HepG2 (cell line): ENCODE results near the gene NUDT9. TPM values are rescaled to one million over a fixed set of nuclear protein-coding genes. Genes with fewer than 3 reads are reported as not detected.

Experiments
- ATF2 ChIP-seq: sonication (generic); formaldehyde crosslinking; IDR thresholded peaks from 2 replicates; pipeline ENCODE4 v1.4.0; 2020; ENCODE audit warnings: missing genetic modification reagents
- CBX1 ChIP-seq: IDR thresholded peaks from one replicate; pipeline ENCODE4 v1.6.1; 2016; ENCODE audit warnings: antibody characterized with exemption, low read depth
- CBX2 ChIP-seq, 2 experiments: fragments of 200-600 bp in 1 of 2; sonication (generic); formaldehyde crosslinking in 1 of 2; IDR thresholded peaks; 2 replicates each; pipeline versions ENCODE4 v1.7.0 to v1.8.1; 2018 to 2022; ENCODE audit warnings: low read depth in 2 of 2, low read length in 1 of 2, mild to moderate bottlenecking in 1 of 2, missing genetic modification reagents in 1 of 2
- CSRNP2 ChIP-seq: sonication (generic); formaldehyde crosslinking; conservative IDR thresholded peaks from 2 replicates; pipeline ENCODE4 v1.8.0; 2022; ENCODE audit warnings: low read depth, missing genetic modification reagents
- HINFP ChIP-seq: sonication (generic); formaldehyde crosslinking; IDR thresholded peaks from 2 replicates; pipeline ENCODE4 v1.4.0; 2020; ENCODE audit warnings: low read depth, mild to moderate bottlenecking, missing genetic modification reagents
- HNRNPK ChIP-seq: fragments of 200-400 bp; formaldehyde crosslinking; IDR thresholded peaks from 2 replicates; pipeline ENCODE4 v1.6.1; 2018; ENCODE audit warnings: low read length, low read depth, moderate library complexity, mild to moderate bottlenecking; ENCODE audit not compliant: poor library complexity, severe bottlenecking
- KLF16 ChIP-seq, 2 experiments: sonication (generic) in 1 of 2; formaldehyde crosslinking in 1 of 2; IDR thresholded peaks; 2 replicates each; pipeline versions ENCODE4 v1.6.1 to v1.8.0; 2016 to 2023; ENCODE audit warnings: missing genetic modification reagents in 2 of 2, missing compliant biosample characterization in 1 of 2
- MXD1 ChIP-seq: sonication (generic); formaldehyde crosslinking; IDR thresholded peaks from 2 replicates; pipeline ENCODE4 v1.4.0; 2020; ENCODE audit warnings: mild to moderate bottlenecking, missing genetic modification reagents
- PBX3 ChIP-seq: sonication (generic); formaldehyde crosslinking; IDR thresholded peaks from 2 replicates; pipeline ENCODE4 v1.8.1; 2023; ENCODE audit warnings: missing genetic modification reagents, inconsistent platforms, borderline replicate concordance
- PLRG1 ChIP-seq: fragments of 450-650 bp; conservative IDR thresholded peaks from 2 replicates; pipeline ENCODE4 v1.6.1; 2016
- RAD21 ChIP-seq: fragments of 450-650 bp; formaldehyde crosslinking; IDR thresholded peaks from 2 replicates; pipeline ENCODE4 v1.5.0; 2020; ENCODE audit warnings: mild to moderate bottlenecking
- SP5 ChIP-seq: IDR thresholded peaks from 2 replicates; pipeline ENCODE4 v1.6.1; 2016; ENCODE audit warnings: low read depth, borderline replicate concordance
- SUZ12 ChIP-seq: fragments of 150-350 bp; IDR thresholded peaks from 2 replicates; pipeline ENCODE4 v1.6.1; 2014; ENCODE audit warnings: low read depth, low read length
- TFDP2 ChIP-seq: sonication (generic); formaldehyde crosslinking; IDR thresholded peaks from 2 replicates; pipeline ENCODE4 v1.4.0; 2020; ENCODE audit warnings: missing genetic modification reagents
- TMF1 ChIP-seq: sonication (generic); formaldehyde crosslinking; IDR thresholded peaks from 2 replicates; pipeline ENCODE4 v1.8.1; 2022; ENCODE audit warnings: low read depth, missing genetic modification reagents
- ZBTB7B ChIP-seq: sonication (generic); formaldehyde crosslinking; IDR thresholded peaks from 2 replicates; pipeline ENCODE4 v1.4.0; 2020; ENCODE audit warnings: missing genetic modification reagents
- ZNF24 ChIP-seq: fragments of 450-650 bp; IDR thresholded peaks from 2 replicates; pipeline ENCODE4 v1.6.1; 2017; ENCODE audit warnings: antibody characterized with exemption, mild to moderate bottlenecking
- ZNF33A ChIP-seq: sonication (generic); formaldehyde crosslinking; IDR thresholded peaks from 2 replicates; pipeline ENCODE4 v1.5.1; 2020; ENCODE audit warnings: missing genetic modification reagents, mild to moderate bottlenecking, moderate library complexity, borderline replicate concordance
- ZNF577 ChIP-seq: sonication (generic); formaldehyde crosslinking; IDR thresholded peaks from 2 replicates; pipeline ENCODE4 v1.4.0; 2020; ENCODE audit warnings: mild to moderate bottlenecking, low read depth, missing genetic modification reagents, borderline replicate concordance
- ZNF746 ChIP-seq: sonication (generic); formaldehyde crosslinking; IDR thresholded peaks from 2 replicates; pipeline ENCODE4 v1.8.0; 2022; ENCODE audit warnings: mild to moderate bottlenecking, missing genetic modification reagents
- polyA plus RNA-seq, 8 experiments: library from polyadenylated mRNA; depleted of rRNA in 3 of 8; stranded (reverse) in 7 of 8; unstranded in 1 of 8; fragments of >200 nt; fragmentation: Illumina TruSeq in 4 of 8; extraction: Trizol in 4 of 8; gene quantifications; 2 replicates each; pipeline versions ENCODE4 v1.2.1 to v1.2.3, GENCODE V29; 2011 to 2016; ENCODE audit warnings: low read depth in 4 of 8, missing spikeins in 1 of 8, mixed read lengths in 1 of 8; ENCODE audit not compliant: insufficient read depth in 1 of 8
- total RNA-seq, 5 experiments: library from RNA; depleted of rRNA; stranded (reverse); fragments of >200 nt; fragmentation: Illumina TruSeq; extraction: Trizol; gene quantifications; 2 replicates each; pipeline ENCODE4 v1.2.3, GENCODE V29; 2016; ENCODE audit warnings: low read depth in 1 of 5

The NUDT9 gene
- total and polyA plus RNA-seq, 2 of the 13 experiments (the other 11 are each of a cell fraction or from before 2014, with no cell fraction given) = 10.4 to 12.3 TPM

- TF ChIP-seq HNRNPK (no peak), CBX1 (peak; percentile 28), ZNF746 (CRISPR knock-in tag) (peak; percentile 38; the same call in 1 of the 2 replicates), TMF1 (CRISPR knock-in tag) (0 out of 2 replicates have a peak, but pooled peaks have one; percentile 50), HINFP (CRISPR knock-in tag) (0 out of 2 replicates have a peak, but pooled peaks have one; percentile 70), MXD1 (CRISPR knock-in tag) (peak; percentile 77; the same call in 1 of the 2 replicates), ZNF577 (CRISPR knock-in tag) (no peak), RAD21 (CRISPR knock-in tag) (0 out of 2 replicates have a peak, but pooled peaks have one; percentile 30), CSRNP2 (CRISPR knock-in tag) (no peak), ZBTB7B (CRISPR knock-in tag) (no peak), PLRG1 (no peak), ZNF33A (CRISPR knock-in tag) (0 out of 2 replicates have a peak, but pooled peaks have one; percentile 40), SP5 (CRISPR knock-in tag) (no peak), TFDP2 (CRISPR knock-in tag) (peak; percentile 91), SUZ12 (no peak), ATF2 (CRISPR knock-in tag) (no peak; the same call in 1 of the 2 replicates), KLF16 (CRISPR knock-in tag; IDR thresholded peaks at IDR 0.05) (peak in 1 of 2 experiments; percentile 86; a peak in 2 of 4 replicates), CBX2 (IDR thresholded peaks at IDR 0.05; ENCODE audit: low read depth, low read length) (no peak), CBX2 (CRISPR knock-in tag; IDR thresholded peaks at IDR 0.05; ENCODE audit: low read depth) (no peak), ZNF24 (no peak), PBX3 (CRISPR knock-in tag) (no peak)
Observed at GRCh38 chr4:87422104-87423052, at the start of gene NUDT9 (continued).
